Measurements from ENCODE around the gene BTC.
"Not testable (repeated sequence)": the region's sequence is repeated elsewhere in the genome, so short reads cannot be mapped to it uniquely, and the experiment has no call there.

Gene BTC

GRCh38 chr4:74758551-74759145 lies 35.7 kb downstream of the BTC start:
- no peak for DNase-seq (ENCODE audit: low read depth in 2 of 2)

GRCh38 chr4:74757136-74757535 lies 37.2 kb downstream of the BTC start:
- no peak for DNase-seq (ENCODE audit: low read depth in 2 of 2)

- DNase-seq (ENCODE audit: low read depth in 2 of 2): no peak
Observed at GRCh38 chr4:74755486-74755885, 38.8 kb downstream of the BTC start.

GRCh38 chr4:74754218-74754617 lies 40.1 kb downstream of the BTC start:
- no peak for DNase-seq (ENCODE audit: low read depth in 2 of 2)

- no peak for DNase-seq (ENCODE audit: low read depth in 2 of 2)
Observed at GRCh38 chr4:74752798-74753197, 41.5 kb downstream of the BTC start.

DNA sequence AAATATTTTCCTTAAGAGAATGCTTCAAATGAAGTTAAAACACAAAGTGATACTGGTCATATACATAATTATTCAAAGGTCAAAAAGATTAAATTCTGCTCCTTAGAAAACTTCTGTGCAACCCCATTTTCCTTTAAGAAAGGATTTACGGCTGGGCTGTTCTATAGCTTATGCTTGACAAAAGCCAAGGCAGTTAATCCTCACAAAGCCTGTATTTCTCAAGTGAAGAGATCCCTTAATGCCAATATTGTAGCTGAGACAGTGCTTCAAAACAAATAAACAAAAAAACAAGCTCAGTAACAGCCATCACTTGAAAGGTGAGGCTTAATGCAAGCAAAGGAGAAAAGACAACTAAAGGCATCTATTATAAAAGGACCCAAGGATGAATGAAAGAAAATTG lies 42.5 kb downstream of the BTC start:
- DNase-seq (ENCODE audit: low read depth in 2 of 2): no peak

- no peak for DNase-seq (ENCODE audit: low read depth in 2 of 2)
Observed at GRCh38 chr4:74751247-74751646, 43.1 kb downstream of the BTC start.

DNA sequence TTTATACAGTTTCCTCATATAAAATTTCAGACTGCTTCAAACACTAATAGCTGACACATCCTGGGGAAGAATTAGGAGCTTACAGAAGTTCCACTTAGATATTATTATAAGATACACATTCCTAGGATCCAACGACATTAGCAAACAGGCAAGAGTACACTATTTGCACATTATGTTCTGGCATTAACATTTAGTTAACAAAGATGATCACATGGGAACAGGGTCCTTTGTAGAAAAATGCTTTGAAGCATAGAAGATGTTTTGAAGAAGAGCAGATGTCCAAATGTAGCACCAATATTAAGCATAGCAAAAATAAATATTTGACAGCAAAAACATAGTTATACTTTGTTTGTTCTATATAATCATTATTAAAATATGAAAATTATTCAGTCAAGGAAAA lies 52.1 kb downstream of the BTC start:
- DNase-seq (ENCODE audit: low read depth in 2 of 2): no peak

- no peak for DNase-seq (ENCODE audit: low read depth in 2 of 2)
Observed at GRCh38 chr4:74738464-74739143, 55.7 kb downstream of the BTC start.

GRCh38 chr4:74734995-74735394 lies 59.3 kb downstream of the BTC start:
- DNase-seq (ENCODE audit: low read depth in 2 of 2): no peak

- no peak for DNase-seq (ENCODE audit: low read depth in 2 of 2)
Observed at GRCh38 chr4:74733756-74734155, 60.6 kb downstream of the BTC start.

DNA sequence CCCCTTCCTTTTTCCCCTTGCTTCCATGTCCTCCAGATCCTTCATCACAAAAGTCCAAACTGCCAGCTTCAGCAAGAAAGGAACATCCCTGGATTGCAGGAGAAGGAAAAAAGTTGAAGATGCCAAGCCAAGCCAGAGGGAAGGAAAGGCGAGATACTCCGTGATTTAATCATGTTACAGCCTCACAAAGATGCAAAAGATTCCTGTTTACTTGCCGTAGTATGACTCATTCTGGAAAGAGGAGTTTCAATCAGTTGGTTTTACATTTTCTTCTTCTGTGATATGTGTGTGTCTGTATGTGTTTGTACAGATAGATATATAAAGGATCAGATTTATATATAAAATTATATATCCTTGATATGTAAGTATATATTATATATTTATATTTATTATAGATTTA lies 69.3 kb downstream of the BTC start:
- DNase-seq (ENCODE audit: low read depth in 2 of 2): no peak

DNA sequence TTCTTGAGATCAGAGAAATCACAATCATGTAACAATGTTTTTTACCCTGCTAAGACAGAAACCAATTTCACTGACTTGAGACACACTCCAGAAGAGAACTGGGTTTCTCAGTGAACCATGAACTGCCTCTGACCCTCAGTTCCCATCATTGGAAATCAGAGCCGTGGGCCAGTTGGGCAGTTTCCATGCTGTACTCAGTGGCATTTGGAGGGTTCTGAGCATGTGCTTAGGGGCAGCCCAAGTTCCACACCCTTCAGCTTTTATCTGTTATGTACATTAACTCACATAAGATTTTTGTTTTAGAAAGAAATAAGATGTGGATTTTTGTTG lies 77.9 kb downstream of the BTC start:
- no peak for DNase-seq (ENCODE audit: low read depth in 2 of 2)

DNA sequence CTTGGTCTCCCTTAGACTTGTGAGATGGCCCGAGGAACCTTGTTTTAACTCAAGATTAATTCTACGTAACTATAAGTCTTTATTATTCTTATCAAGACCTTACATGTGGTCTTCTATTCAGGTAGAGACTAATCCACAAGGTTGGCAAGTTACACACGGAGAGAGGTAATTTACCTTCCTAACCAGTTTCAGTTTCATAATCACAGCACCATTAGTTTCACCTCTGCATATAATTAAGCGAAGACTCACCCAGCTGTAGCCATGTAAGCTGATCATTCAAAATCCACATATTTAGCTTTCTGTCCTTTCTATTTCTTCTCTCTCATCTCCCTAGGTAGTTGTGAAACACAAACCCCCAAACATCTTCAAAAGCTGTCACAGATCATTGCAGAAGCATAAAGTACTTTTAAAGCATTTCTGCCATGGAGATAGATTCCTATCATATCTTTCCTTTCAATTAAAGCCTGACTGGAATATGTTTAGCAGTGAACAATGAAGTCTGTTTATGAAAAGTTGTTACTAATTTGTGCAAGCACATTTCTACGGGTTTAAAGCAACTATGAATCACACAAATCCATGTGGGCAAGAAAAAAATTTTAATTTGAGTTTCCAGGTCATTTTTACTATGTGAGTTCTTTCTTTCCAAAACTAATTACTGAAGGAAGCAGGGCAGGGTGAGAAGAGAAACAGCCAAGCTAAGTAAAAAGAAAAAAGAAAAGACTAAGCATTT lies 78.5 kb downstream of the BTC start:
- no peak for DNase-seq (ENCODE audit: low read depth in 2 of 2)

DNA sequence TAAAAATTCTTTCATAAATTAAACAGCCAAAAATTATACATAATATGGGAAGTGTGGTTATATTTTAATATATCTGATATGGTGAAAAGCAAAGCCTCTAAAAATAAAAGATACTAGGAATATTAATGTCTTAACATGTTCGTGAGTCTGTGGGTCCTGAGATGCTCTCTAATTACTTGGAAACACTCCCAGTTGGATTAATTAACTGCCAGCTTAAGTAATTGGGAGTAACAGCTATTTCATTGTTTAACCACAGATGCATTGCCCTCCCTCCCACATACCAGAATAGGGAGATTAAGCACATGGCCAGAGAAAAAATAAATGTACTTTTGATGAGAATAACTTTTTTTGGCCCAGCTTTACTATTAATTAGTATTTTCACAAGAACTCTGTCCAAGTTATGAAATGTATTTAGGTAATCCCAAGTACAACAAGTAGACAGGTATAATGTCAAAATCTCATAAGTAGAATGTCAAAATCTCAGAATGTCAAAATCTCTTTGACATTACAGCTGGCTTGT lies 79.7 kb downstream of the BTC start:
- no peak for DNase-seq (ENCODE audit: low read depth in 2 of 2)

DNA sequence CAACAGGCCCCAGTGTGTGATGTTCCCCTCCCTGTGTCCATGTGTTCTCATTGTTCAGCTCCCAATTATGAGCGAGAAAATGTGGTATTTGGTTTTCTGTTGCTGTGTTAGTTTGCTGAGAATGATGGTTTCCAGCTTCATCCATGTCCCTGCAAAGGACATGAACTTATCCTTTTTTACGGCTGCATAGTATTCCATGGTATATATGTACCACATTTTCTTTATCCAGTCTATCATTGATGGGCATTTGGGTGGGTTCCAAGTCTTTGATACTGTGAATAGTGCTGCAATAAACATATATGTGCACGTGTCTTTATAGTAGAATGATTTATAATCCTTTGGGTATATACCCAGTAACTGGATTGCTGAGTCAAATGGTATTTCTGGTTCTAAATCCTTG lies 86.2 kb downstream of the BTC start:
- DNase-seq (ENCODE audit: low read depth in 2 of 2): not testable (repeated sequence)

All from stimulated activated CD8-positive, alpha-beta memory T cell treated with anti-CD3 and anti-CD28 coated beads, Interleukin-15, amount 100 ng/mL, for 4 hours (primary cell).